Lower lobe of right lung (tissue), 2 donors: ENCODE measurements around the gene MRPS25. TPM values are rescaled to one million over a fixed set of nuclear protein-coding genes. Genes with fewer than 3 reads are reported as not detected.

Experiments
- ATAC-seq, 2 donors: fragments of 200-7000 bp; cut with Tn5 transposase; one replicate each; pipeline ENCODE4 v1.9.1; 2020 to 2022; ENCODE audit warnings: mild to moderate bottlenecking in 2 of 2, moderate library complexity in 2 of 2
- DNase-seq: peaks from one replicate; pipeline ENCODE4 v3.0.0-alpha.2; 2020
- H3K27ac ChIP-seq: fragments of 200-600 bp; one replicate; pipeline ENCODE4 v1.8.0; 2022
- H3K27me3 ChIP-seq: fragments of 200-600 bp; one replicate; pipeline ENCODE4 v1.8.0; 2022; ENCODE audit warnings: low read depth
- H3K36me3 ChIP-seq: fragments of 200-600 bp; one replicate; pipeline ENCODE4 v1.8.0; 2022; ENCODE audit warnings: mild to moderate bottlenecking
- H3K4me1 ChIP-seq: fragments of 200-600 bp; one replicate; pipeline ENCODE4 v1.8.0; 2022
- H3K4me3 ChIP-seq: fragments of 200-600 bp; one replicate; pipeline ENCODE4 v1.8.0; 2022; ENCODE audit warnings: mild to moderate bottlenecking
- H3K9me3 ChIP-seq: fragments of 200-600 bp; one replicate; pipeline ENCODE4 v1.8.0; 2022
- intact Hi-C: fragments of 100-400 bp; cut with DNase I; formaldehyde crosslinking; loops from one replicate; pipeline ENCODE4 v1.11.0; 2022
- total RNA-seq: library from RNA; stranded (reverse); fragmentation: NEBNext Ultra II Directional; extraction: Animal tissue kit (Norgen Biotek cat#: 25700); gene quantifications from one replicate; pipeline ENCODE4 v1.2.1, GENCODE V29; 2021
- TF ChIP-seq, protein P1 (sequence below): fragments of 200-600 bp; IDR thresholded peaks from one replicate; pipeline ENCODE4 v1.8.0; 2022; ENCODE audit warnings: antibody characterized with exemption, mild to moderate bottlenecking
- donor health status: DM: no; HTN: yes; CAD: no; lungs with severe emphysema.

The MRPS25 gene
- total RNA-seq, 1 donor from 2014 or later, result 73.5 TPM

DNA sequence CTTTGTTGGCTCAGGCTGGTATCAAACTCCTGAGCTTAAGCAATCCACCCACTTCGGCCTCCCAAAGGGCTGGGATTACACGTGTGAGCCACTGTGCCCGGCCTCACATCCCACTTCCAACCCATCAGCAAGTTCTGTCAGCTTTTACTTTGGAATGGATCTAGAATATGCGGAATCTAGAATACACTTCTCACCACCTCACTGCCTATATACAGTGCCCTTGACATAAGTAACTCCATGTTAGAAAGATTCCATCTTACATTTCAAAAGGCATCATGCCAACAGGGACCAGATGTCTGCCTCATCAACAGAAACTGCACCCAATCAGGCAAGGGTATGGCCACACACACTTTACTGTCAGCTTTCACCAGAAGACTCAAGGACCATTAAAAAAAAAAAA lies 43.8 kb upstream of the MRPS25 start:
- Histone ChIP-seq H3K4me1 (peaks cover 11% of the 10 kb centered on the region), H3K4me3 (no peak overlapping the region), H3K36me3 (no peaks in the 10 kb centered on the region), H3K9me3 (no peaks in the 10 kb centered on the region), H3K27ac (no peak overlapping the region), H3K27me3 (no peaks in the 10 kb centered on the region)
- ATAC-seq (no peak), DNase-seq (no peak)
- intact Hi-C loops, result no loop called here
- TF ChIP-seq, protein P1, sequence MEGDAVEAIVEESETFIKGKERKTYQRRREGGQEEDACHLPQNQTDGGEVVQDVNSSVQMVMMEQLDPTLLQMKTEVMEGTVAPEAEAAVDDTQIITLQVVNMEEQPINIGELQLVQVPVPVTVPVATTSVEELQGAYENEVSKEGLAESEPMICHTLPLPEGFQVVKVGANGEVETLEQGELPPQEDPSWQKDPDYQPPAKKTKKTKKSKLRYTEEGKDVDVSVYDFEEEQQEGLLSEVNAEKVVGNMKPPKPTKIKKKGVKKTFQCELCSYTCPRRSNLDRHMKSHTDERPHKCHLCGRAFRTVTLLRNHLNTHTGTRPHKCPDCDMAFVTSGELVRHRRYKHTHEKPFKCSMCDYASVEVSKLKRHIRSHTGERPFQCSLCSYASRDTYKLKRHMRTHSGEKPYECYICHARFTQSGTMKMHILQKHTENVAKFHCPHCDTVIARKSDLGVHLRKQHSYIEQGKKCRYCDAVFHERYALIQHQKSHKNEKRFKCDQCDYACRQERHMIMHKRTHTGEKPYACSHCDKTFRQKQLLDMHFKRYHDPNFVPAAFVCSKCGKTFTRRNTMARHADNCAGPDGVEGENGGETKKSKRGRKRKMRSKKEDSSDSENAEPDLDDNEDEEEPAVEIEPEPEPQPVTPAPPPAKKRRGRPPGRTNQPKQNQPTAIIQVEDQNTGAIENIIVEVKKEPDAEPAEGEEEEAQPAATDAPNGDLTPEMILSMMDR, result no peak

GRCh38 chr3:15108082-15108545 lies 43.0 kb upstream of the MRPS25 start:
- Histone ChIP-seq H3K27me3 (no peaks in the 10 kb centered on the region), H3K27ac (no peak overlapping the region), H3K4me3 (no peak overlapping the region), H3K9me3 (no peaks in the 10 kb centered on the region), H3K36me3 (no peaks in the 10 kb centered on the region), H3K4me1 (peaks cover 12% of the 10 kb centered on the region)
- ATAC-seq, result peak; percentile 93
- intact Hi-C loops, result no loop called here
- TF ChIP-seq, protein P1, result peak; percentile 95
- DNase-seq, result peak; percentile 79

DNA sequence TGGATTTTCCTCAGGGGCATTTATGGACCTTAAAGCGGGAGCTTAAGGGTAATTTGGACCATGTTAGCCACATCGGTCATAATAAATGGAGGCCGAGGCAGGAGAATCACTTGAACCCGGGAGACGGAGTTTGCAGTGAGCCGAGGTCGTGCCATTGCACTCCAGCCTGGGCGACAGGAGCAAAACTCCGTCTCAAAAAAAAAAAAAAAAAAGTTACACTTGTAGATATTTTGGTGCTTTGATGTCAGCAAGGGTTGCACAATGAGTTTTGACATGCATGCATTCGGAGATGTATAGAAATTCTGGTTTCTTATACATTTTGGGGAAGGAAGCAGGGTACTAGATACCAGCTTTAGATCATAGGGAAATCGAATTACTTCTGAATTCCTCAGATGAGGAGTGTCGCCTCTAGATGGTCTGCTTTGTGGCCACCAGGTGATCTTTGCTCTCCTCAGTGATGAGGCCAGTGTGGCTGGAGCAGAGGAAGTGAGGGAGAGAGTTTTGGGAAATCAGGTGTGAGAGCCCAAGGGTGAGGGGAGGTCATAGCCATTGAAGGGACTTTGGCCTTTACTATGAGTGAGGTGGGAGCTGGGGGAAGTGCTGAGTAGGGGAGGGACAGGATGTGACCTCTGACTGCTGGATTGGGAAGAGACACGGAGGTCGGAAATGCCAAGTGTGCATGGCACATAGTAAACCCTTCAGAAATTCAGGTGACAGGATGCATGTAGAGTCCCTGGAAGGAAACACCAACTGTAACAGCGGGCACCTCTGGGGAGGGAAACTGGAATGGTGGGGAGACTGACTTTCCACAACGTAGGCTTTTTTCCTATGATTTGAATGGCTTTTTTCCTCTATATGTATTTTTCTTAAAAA lies 42.2 kb upstream of the MRPS25 start:
- TF ChIP-seq, protein P1, result no peak
- Histone ChIP-seq H3K4me3 (no peak overlapping the region), H3K9me3 (no peaks in the 10 kb centered on the region), H3K4me1 (peaks cover 20% of the 10 kb centered on the region), H3K36me3 (no peaks in the 10 kb centered on the region), H3K27ac (no peak overlapping the region), H3K27me3 (no peaks in the 10 kb centered on the region)
- ATAC-seq (no peak), DNase-seq (no peak)
- intact Hi-C loops, result no loop called here

- ATAC-seq (peak; percentile 10 to 39), DNase-seq (no peak)
Measured at GRCh38 chr3:15102836-15103235, 37.7 kb upstream of the MRPS25 start.

GRCh38 chr3:15102256-15102655 lies 37.1 kb upstream of the MRPS25 start:
- TF ChIP-seq, protein P1, result no peak
- peak; percentile 74 to 79 for ATAC-seq
- DNase-seq, result peak; percentile 82

More at GRCh38 chr3:15102836-15103235, 37.7 kb upstream of the MRPS25 start:
- intact Hi-C loops, result no loop called here
- peaks cover 26% of the 10 kb centered on the region for H3K4me1 ChIP-seq
- H3K27ac ChIP-seq, result peak overlapping the region; percentile 37
- TF ChIP-seq, protein P1, result no peak
- H3K4me3 ChIP-seq, result no peak overlapping the region
- H3K27me3 ChIP-seq, result no peaks in the 10 kb centered on the region
- no peaks in the 10 kb centered on the region for H3K9me3 ChIP-seq
- H3K36me3 ChIP-seq, result no peaks in the 10 kb centered on the region

More at GRCh38 chr3:15102256-15102655, 37.1 kb upstream of the MRPS25 start:
- H3K27me3 ChIP-seq, result no peaks in the 10 kb centered on the region
- peaks cover 28% of the 10 kb centered on the region for H3K4me1 ChIP-seq
- intact Hi-C loops, result no loop called here
- H3K27ac ChIP-seq, result peak overlapping the region; percentile 37
- H3K9me3 ChIP-seq, result no peaks in the 10 kb centered on the region
- no peaks in the 10 kb centered on the region for H3K36me3 ChIP-seq
- no peak overlapping the region for H3K4me3 ChIP-seq
